ENCODE measurements around the gene RPL31.

The RPL31 gene

GRCh38 chr2:101026923-101027469 lies 24.9 kb downstream of the RPL31 start:
- Histone ChIP-seq H3K4me3 (ENCODE audit: low read length) (no peak overlapping the region), H3K36me3 (ENCODE audit: control insufficient read depth, low read length) (no peaks in the 10 kb centered on the region), H3F3A (ENCODE audit: control insufficient read depth, insufficient read depth) (no peaks in the 10 kb centered on the region), H3K9me3 (ENCODE audit: control insufficient read depth, insufficient read depth, low read length) (no peaks in the 10 kb centered on the region), H4K20me1 (ENCODE audit: control insufficient read depth, insufficient read depth, low read depth, low read length) (no peaks in the 10 kb centered on the region), H3K27me3 (ENCODE audit: control insufficient read depth, low read length) (no peaks in the 10 kb centered on the region), H3K9me2 (replicated peaks; ENCODE audit: control insufficient read depth, low read length) (no peaks in the 10 kb centered on the region), H3K79me2 (ENCODE audit: control insufficient read depth, low read length) (no peaks in the 10 kb centered on the region), H3K4me1 (ENCODE audit: control insufficient read depth, low read length) (no peaks in the 10 kb centered on the region), H3K27ac (ENCODE audit: low read depth, low read length) (no peak overlapping the region), H3K4me2 (ENCODE audit: low read length) (no peak overlapping the region)
- TF ChIP-seq EZH2phosphoT487 (IDR thresholded peaks at IDR 0.05; ENCODE audit: borderline replicate concordance, low read length): no peak
- no peak for TF ChIP-seq CTCF (IDR thresholded peaks at IDR 0.05; ENCODE audit: low read depth, low read length, poor library complexity, severe bottlenecking)

- no peak for TF ChIP-seq EZH2phosphoT487 (IDR thresholded peaks at IDR 0.05; ENCODE audit: borderline replicate concordance, low read length)
- no peak for TF ChIP-seq CTCF (IDR thresholded peaks at IDR 0.05; ENCODE audit: low read depth, low read length, poor library complexity, severe bottlenecking)
- H3K4me1 ChIP-seq (ENCODE audit: control insufficient read depth, low read length): no peaks in the 10 kb centered on the region
Measured at GRCh38 chr2:101027852-101028251, 25.8 kb downstream of the RPL31 start.

GRCh38 chr2:101030866-101031554 lies 28.9 kb downstream of the RPL31 start:
- no peaks in the 10 kb centered on the region for H4K20me1 ChIP-seq (ENCODE audit: control insufficient read depth, insufficient read depth, low read depth, low read length)
- H3K4me2 ChIP-seq (ENCODE audit: low read length): no peak overlapping the region
- H3K9me3 ChIP-seq (ENCODE audit: control insufficient read depth, insufficient read depth, low read length): no peaks in the 10 kb centered on the region
- no peak overlapping the region for H3K4me3 ChIP-seq (ENCODE audit: low read length)
- H3F3A ChIP-seq (ENCODE audit: control insufficient read depth, insufficient read depth): no peaks in the 10 kb centered on the region
- H3K27me3 ChIP-seq (ENCODE audit: control insufficient read depth, low read length): no peaks in the 10 kb centered on the region
- no peaks in the 10 kb centered on the region for H3K9me2 ChIP-seq (replicated peaks; ENCODE audit: control insufficient read depth, low read length)
- H3K27ac ChIP-seq (ENCODE audit: low read depth, low read length): no peak overlapping the region
- TF ChIP-seq CTCF (IDR thresholded peaks at IDR 0.05; ENCODE audit: low read depth, low read length, poor library complexity, severe bottlenecking) (no peak), EZH2phosphoT487 (IDR thresholded peaks at IDR 0.05; ENCODE audit: borderline replicate concordance, low read length) (no peak)
- no peaks in the 10 kb centered on the region for H3K4me1 ChIP-seq (ENCODE audit: control insufficient read depth, low read length)
- H3K36me3 ChIP-seq (ENCODE audit: control insufficient read depth, low read length): no peaks in the 10 kb centered on the region
- H3K79me2 ChIP-seq (ENCODE audit: control insufficient read depth, low read length): no peaks in the 10 kb centered on the region

More at GRCh38 chr2:101027852-101028251, 25.8 kb downstream of the RPL31 start:
- Histone ChIP-seq H3K4me3 (ENCODE audit: low read length) (no peak overlapping the region), H3K27ac (ENCODE audit: low read depth, low read length) (no peak overlapping the region), H3F3A (ENCODE audit: control insufficient read depth, insufficient read depth) (no peaks in the 10 kb centered on the region), H3K4me2 (ENCODE audit: low read length) (no peak overlapping the region), H3K9me2 (replicated peaks; ENCODE audit: control insufficient read depth, low read length) (no peaks in the 10 kb centered on the region), H3K27me3 (ENCODE audit: control insufficient read depth, low read length) (no peaks in the 10 kb centered on the region), H4K20me1 (ENCODE audit: control insufficient read depth, insufficient read depth, low read depth, low read length) (no peaks in the 10 kb centered on the region), H3K9me3 (ENCODE audit: control insufficient read depth, insufficient read depth, low read length) (no peaks in the 10 kb centered on the region), H3K36me3 (ENCODE audit: control insufficient read depth, low read length) (no peaks in the 10 kb centered on the region), H3K79me2 (ENCODE audit: control insufficient read depth, low read length) (no peaks in the 10 kb centered on the region)

Measured in DOHH2 (cell line).